ENCODE data around the gene IRAK2.

- TF ChIP-seq CTCF (IDR thresholded peaks at IDR 0.05) (no peak), POLR2A (IDR thresholded peaks at IDR 0.05) (no peak)
These were observed 83.0 kb downstream of the IRAK2 start for GRCh38 chr3:10247679-10248183.

Measured in body of pancreas (tissue), 4 donors.